GM12891 (cell line): ENCODE results near the gene DTX3. TPM values are rescaled to one million over a fixed set of nuclear protein-coding genes. Genes with fewer than 3 reads are reported as not detected.
"Not testable (repeated sequence)": the region's sequence is repeated elsewhere in the genome, so short reads cannot be mapped to it uniquely, and the experiment has no call there.

ENCODE experiments used
- DNase-seq: peaks from one replicate; pipeline ENCODE4 v3.0.0; 2011; ENCODE audit warnings: low spot score; ENCODE audit not compliant: insufficient read length
- FAIRE-seq: peaks from 2 replicates; lab custom pipeline; 2011; peaks lifted over from hg19 to GRCh38; lab: Jason Lieb, UNC
- PAX5 ChIP-seq: IDR thresholded peaks from 2 replicates; pipeline ENCODE4 v1.6.1; 2011; ENCODE audit warnings: low read length, moderate library complexity, mild to moderate bottlenecking; ENCODE audit not compliant: insufficient read depth, severe bottlenecking
- POLR2A ChIP-seq: IDR thresholded peaks from 2 replicates; pipeline ENCODE4 v1.6.1; 2011; ENCODE audit warnings: low read depth, low read length, control low read depth
- POLR2AphosphoS5 ChIP-seq: IDR thresholded peaks from 2 replicates; pipeline ENCODE4 v1.6.1; 2011; ENCODE audit warnings: low read depth, low read length, control low read depth
- POU2F2 ChIP-seq: IDR thresholded peaks from 2 replicates; pipeline ENCODE4 v1.6.1; 2011; ENCODE audit warnings: low read depth, mild to moderate bottlenecking, control low read depth, low read length, moderate library complexity
- SPI1 ChIP-seq: IDR thresholded peaks from 2 replicates; pipeline ENCODE4 v1.6.1; 2011; ENCODE audit warnings: low read depth, low read length, control low read depth
- TAF1 ChIP-seq: IDR thresholded peaks from 2 replicates; pipeline ENCODE4 v1.6.1; 2011; ENCODE audit warnings: low read depth, low read length, control low read depth
- polyA plus RNA-seq: library from polyadenylated mRNA; unstranded; fragments of >200 nt; gene quantifications from one replicate; pipeline ENCODE4 v1.2.1, GENCODE V29; 2012; ENCODE audit warnings: low read depth, missing spikeins, inconsistent platforms; ENCODE audit not compliant: missing spikeins

Gene DTX3, protein sequence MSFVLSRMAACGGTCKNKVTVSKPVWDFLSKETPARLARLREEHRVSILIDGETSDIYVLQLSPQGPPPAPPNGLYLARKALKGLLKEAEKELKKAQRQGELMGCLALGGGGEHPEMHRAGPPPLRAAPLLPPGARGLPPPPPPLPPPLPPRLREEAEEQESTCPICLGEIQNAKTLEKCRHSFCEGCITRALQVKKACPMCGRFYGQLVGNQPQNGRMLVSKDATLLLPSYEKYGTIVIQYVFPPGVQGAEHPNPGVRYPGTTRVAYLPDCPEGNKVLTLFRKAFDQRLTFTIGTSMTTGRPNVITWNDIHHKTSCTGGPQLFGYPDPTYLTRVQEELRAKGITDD
- 27.6 TPM for polyA plus RNA-seq

- peak; percentile 62 for DNase-seq
- peak; percentile 95 for FAIRE-seq
- TF ChIP-seq POLR2A (no peak), TAF1 (no peak; the same call in 1 of the 2 replicates), POLR2AphosphoS5 (no peak), PAX5 (no peak), SPI1 (no peak), POU2F2 (no peak)
These were observed at the start of gene DTX3 for GRCh38 chr12:57604454-57604991. TSS of gene DTX3 (plus strand) at chr12:57604824. CDS start at chr12:57606518, 1,694 bp downstream.

GRCh38 chr12:57554897-57555296 lies 49.7 kb upstream of the DTX3 start:
- TF ChIP-seq SPI1 (no peak), TAF1 (no peak), POU2F2 (no peak), PAX5 (no peak), POLR2A (no peak), POLR2AphosphoS5 (no peak)
- DNase-seq (no peak), FAIRE-seq (no peak)

- DNase-seq (no peak), FAIRE-seq (no peak)
- TF ChIP-seq POLR2A (no peak), TAF1 (no peak), SPI1 (no peak), POU2F2 (no peak), PAX5 (no peak), POLR2AphosphoS5 (no peak)
These were observed 45.8 kb upstream of the DTX3 start for GRCh38 chr12:57558864-57559263.

DNA sequence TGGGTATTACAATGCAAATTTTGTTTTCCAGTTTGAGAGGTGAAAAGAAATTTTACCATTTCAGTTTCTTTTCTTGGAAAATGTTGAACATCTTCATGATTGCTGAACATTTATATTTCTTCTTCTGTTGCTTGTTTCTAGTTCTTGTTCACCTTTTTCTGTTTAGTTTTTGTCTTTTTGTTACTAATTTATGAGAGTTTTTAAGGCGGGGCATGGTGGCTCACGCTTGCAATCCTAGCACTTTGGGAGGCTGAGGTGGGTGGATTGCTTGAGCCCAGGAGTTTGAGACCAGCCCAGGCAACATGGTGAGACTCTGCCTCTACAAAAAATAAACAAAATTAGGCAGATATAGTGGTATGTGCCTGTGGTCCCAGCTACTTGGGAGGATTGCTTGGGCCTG lies 44.1 kb upstream of the DTX3 start:
- no peak for TF ChIP-seq POU2F2
- TF ChIP-seq TAF1, result no peak
- no peak for TF ChIP-seq PAX5
- no peak for TF ChIP-seq POLR2A
- no peak for TF ChIP-seq POLR2AphosphoS5
- no peak for TF ChIP-seq SPI1
- FAIRE-seq (no peak), DNase-seq (no peak)

DNA sequence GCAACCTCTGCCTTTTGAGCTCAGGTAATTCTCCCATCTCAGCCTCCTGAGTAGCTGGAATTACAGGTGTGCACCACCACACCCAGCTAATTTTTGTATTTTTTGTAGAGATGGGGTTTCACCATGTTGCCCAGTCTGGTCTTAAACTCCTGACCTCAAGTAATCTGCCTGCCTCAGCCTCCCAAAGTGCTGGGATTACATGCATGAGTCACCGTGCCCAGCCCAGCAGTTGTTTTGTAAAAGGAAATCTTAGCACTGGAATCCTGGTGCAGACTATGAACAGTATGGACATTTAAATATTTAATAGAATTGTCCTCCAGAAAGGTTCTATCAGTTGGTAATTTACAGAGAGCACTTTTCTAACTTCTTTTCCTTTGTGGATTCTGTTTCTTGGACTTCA lies 43.5 kb upstream of the DTX3 start:
- not testable (repeated sequence) for DNase-seq, FAIRE-seq

DNA sequence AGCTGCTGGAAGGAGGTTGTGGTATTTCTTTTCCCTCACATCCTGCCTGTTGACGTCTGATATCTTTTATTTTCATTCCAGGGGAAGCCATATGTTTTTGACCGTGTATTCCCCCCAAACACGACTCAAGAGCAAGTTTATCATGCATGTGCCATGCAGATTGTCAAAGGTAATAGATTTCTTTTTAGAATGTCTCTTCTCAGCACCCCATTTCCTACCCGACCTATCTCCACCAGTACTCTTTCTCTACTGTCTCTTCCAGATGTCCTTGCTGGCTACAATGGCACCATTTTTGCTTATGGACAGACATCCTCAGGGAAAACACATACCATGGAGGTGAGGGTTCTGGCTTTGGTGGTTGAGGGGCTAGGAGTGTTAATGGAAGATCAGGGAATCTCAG lies 41.3 kb upstream of the DTX3 start:
- DNase-seq (no peak), FAIRE-seq (no peak)
- no peak for TF ChIP-seq POU2F2
- no peak for TF ChIP-seq POLR2A
- TF ChIP-seq PAX5, result no peak
- TF ChIP-seq POLR2AphosphoS5, result no peak
- no peak for TF ChIP-seq TAF1
- no peak for TF ChIP-seq SPI1

DNA sequence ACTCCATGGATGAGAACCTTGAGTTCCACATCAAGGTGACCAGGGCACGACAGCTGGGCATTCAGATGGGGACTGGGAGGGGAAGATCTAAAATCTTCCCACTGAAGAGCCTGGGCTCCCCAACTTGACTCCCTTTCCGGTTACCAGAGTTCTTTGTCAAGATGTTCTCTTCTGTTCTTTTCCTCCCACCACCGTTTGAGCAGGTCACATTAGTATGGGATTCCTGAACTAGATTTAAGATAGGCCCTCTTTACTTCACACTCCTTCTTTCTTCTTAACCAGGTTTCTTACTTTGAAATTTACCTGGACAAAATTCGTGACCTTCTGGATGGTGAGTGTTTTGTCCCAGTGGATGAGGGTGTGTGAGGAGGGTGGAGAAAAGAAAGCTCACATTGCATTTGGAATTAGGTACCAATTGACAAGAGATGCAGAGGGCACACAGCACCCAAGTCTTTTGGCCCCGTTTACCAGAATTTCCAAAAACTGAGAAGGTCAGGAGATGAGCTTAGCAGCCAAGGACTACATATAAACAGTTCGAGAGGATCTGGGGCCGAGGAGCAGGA lies 40.4 kb upstream of the DTX3 start:
- FAIRE-seq, result no peak
- TF ChIP-seq SPI1 (no peak), POLR2A (no peak), PAX5 (no peak), POLR2AphosphoS5 (no peak), POU2F2 (no peak), TAF1 (no peak)
- no peak for DNase-seq

- TF ChIP-seq PAX5, result no peak
- no peak for TF ChIP-seq SPI1
- TF ChIP-seq TAF1, result no peak
- no peak for TF ChIP-seq POLR2AphosphoS5
- no peak for TF ChIP-seq POU2F2
- no peak for TF ChIP-seq POLR2A
- FAIRE-seq, result peak; percentile 20
- DNase-seq, result no peak
These were observed 35.8 kb upstream of the DTX3 start for GRCh38 chr12:57568838-57569237.

DNA sequence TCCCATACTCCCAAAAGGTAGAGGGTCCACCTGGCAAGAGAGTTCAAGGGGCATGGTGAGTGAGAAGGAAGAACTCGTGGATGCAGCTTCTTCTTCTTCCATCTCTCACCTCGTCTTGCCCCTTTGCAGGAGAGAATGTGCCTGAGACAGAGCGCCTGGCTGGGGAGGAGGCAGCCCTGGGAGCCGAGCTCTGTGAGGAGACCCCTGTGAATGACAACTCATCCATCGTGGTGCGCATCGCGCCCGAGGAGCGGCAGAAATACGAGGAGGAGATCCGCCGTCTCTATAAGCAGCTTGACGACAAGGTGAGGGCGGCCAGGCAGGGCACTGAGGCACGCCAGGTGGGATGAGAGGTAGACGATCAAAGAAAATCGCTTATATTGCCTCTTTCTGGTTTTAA lies 34.8 kb upstream of the DTX3 start:
- DNase-seq (no peak), FAIRE-seq (no peak)
- TF ChIP-seq TAF1 (no peak), POLR2AphosphoS5 (no peak), SPI1 (no peak), PAX5 (no peak), POU2F2 (no peak), POLR2A (no peak)

GRCh38 chr12:57570438-57570837 lies 34.2 kb upstream of the DTX3 start:
- not testable (repeated sequence) for FAIRE-seq, DNase-seq
